Epithelial cell of proximal tubule (primary cell): Measurements from ENCODE around the gene MDGA2. TPM values are rescaled to one million over a fixed set of nuclear protein-coding genes. Genes with fewer than 3 reads are reported as not detected.

ENCODE experiments used
- DNase-seq: peaks from one replicate; pipeline ENCODE4 v3.0.0-alpha.2; 2011; ENCODE audit warnings: low read depth
- H3K4me3 ChIP-seq: 2 replicates; pipeline ENCODE4 v1.5.1; 2011; ENCODE audit warnings: low read depth, mild to moderate bottlenecking, low read length
- total RNA-seq: library from RNA; depleted of rRNA; stranded (reverse); fragments of >200 nt; gene quantifications from 2 replicates; pipeline ENCODE4 v1.2.3, GENCODE V29; 2015
- TF ChIP-seq, protein P1 (sequence below): conservative IDR thresholded peaks from 2 replicates; pipeline ENCODE4 v1.5.1; 2012; ENCODE audit warnings: low read depth, mild to moderate bottlenecking, low read length

The MDGA2 gene
- total RNA-seq, 1 donor from 2014 or later, result 0.23 TPM

DNA sequence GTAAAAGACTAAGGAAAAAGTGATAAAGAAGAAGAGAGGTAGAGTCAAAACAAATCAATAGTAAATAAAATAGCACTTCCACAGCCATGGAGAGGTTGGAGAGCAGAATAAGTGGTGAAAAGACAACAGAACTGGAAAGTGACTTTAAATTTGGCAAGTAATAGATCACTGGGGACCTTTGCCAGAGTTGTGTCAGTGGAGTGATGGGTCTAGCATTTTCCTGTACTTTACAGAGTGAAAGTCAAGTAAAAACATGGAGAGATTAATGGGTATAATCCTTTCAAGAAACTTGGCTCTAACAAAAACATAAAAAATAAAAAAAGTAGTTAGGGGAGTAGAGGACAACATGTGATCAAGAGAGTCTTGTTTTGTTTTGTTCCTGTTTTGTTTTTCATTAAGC, 521.7 kb downstream of the MDGA2 start:
- H3K4me3 ChIP-seq, result no peak overlapping the region
- TF ChIP-seq, protein P1, sequence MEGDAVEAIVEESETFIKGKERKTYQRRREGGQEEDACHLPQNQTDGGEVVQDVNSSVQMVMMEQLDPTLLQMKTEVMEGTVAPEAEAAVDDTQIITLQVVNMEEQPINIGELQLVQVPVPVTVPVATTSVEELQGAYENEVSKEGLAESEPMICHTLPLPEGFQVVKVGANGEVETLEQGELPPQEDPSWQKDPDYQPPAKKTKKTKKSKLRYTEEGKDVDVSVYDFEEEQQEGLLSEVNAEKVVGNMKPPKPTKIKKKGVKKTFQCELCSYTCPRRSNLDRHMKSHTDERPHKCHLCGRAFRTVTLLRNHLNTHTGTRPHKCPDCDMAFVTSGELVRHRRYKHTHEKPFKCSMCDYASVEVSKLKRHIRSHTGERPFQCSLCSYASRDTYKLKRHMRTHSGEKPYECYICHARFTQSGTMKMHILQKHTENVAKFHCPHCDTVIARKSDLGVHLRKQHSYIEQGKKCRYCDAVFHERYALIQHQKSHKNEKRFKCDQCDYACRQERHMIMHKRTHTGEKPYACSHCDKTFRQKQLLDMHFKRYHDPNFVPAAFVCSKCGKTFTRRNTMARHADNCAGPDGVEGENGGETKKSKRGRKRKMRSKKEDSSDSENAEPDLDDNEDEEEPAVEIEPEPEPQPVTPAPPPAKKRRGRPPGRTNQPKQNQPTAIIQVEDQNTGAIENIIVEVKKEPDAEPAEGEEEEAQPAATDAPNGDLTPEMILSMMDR, result no peak
- DNase-seq, result no peak

DNA sequence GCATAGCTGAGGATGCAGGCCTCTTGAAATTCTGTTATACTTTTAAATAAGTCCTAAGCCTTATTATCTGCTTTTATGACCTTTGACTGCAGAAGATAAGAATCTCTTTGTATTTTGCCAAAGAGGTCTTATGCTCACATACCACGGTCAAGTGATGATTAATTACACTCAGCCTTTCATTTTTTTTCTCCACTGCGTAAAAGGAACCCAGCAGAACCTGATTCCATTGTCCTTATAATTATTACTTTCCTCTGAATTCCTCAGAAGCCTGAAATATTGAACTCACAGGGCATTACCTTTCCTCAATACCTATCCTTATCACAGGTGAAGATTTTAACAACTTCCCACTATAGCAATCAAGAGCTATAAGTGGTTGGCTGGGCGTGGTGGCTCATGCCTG, 525.1 kb downstream of the MDGA2 start:
- H3K4me3 ChIP-seq, result no peak overlapping the region
- DNase-seq, result no peak
- TF ChIP-seq, protein P1, result no peak

DNA sequence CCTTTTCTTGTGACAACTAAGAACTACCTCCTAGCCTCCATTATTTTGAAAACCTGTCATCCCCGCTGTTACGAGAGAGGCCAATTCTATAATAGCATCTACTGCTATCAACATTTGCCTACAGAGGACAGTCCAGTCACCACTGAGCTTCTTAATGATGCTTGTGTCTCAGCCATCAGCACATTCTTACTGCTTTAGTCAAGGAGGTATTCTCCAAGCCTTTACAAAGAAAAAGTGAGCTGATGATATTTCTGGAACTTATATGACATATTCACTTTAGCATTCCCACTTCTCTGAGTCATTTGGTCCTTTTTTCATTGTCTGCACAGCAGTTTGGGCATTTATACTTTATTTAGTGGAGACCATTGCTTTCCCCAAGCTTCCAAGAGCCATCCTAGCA, 526.1 kb downstream of the MDGA2 start:
- no peak overlapping the region for H3K4me3 ChIP-seq
- TF ChIP-seq, protein P1, result no peak
- no peak for DNase-seq

GRCh38 chr14:47148686-47149085, 526.7 kb downstream of the MDGA2 start:
- no peak for DNase-seq
- TF ChIP-seq, protein P1, result no peak
- H3K4me3 ChIP-seq, result no peak overlapping the region

DNA sequence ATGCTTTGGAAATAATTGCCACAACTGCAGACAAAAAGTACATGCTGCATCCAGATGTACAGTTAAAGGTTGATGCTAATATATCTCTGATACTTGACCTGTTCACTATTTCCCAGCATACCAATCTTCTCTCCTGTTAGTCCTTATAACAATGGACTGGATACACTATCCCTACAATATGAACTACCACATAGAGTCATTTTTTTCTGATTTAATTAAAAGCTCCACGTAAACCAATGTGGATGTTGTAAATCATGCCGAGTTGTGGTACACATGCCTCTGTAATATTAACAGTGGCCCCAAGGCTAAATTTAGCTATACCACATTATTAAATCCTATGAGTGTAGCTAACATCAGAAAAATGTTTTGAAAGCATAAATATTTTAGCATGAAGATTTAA, 554.8 kb downstream of the MDGA2 start:
- TF ChIP-seq, protein P1, result no peak
- DNase-seq, result no peak
- no peak overlapping the region for H3K4me3 ChIP-seq

GRCh38 chr14:47103771-47104170, 571.6 kb downstream of the MDGA2 start:
- TF ChIP-seq, protein P1, result no peak
- no peak overlapping the region for H3K4me3 ChIP-seq
- no peak for DNase-seq

- TF ChIP-seq, protein P1, result no peak
- DNase-seq, result no peak
- no peak overlapping the region for H3K4me3 ChIP-seq
Measured at GRCh38 chr14:47102472-47102871, 572.9 kb downstream of the MDGA2 start.
